SK-N-SH (cell line): ENCODE data around the gene DACH1.

Experiments
- CTCF ChIP-seq: fragments of 200-600 bp; sonication (generic); IDR thresholded peaks from 2 replicates; pipeline ENCODE4 v1.6.1; 2017; ENCODE audit warnings: antibody characterized with exemption, mild to moderate bottlenecking, moderate library complexity
- EP300 ChIP-seq, 2 experiments: IDR thresholded peaks; 2 replicates each; pipeline versions ENCODE4 v1.4.0 to v1.6.1; 2012; ENCODE audit warnings: borderline replicate concordance in 1 of 2, low read depth in 1 of 2, low read length in 1 of 2
- EZH2phosphoT487 ChIP-seq: fragments of 200-600 bp; sonication (generic); IDR thresholded peaks from 2 replicates; pipeline ENCODE4 v1.6.1; 2017; ENCODE audit warnings: low read depth, mixed run types, mild to moderate bottlenecking, antibody characterized with exemption, moderate library complexity, borderline replicate concordance
- JUND ChIP-seq: IDR thresholded peaks from 2 replicates; pipeline ENCODE4 v1.4.0; 2012
- MAX ChIP-seq: IDR thresholded peaks from 2 replicates; pipeline ENCODE4 v1.4.0; 2012; ENCODE audit warnings: low read depth
- MEF2A ChIP-seq: IDR thresholded peaks from 2 replicates; pipeline ENCODE4 v1.4.0; 2012; ENCODE audit warnings: low read depth, borderline replicate concordance
- PBX3 ChIP-seq: IDR thresholded peaks from 2 replicates; pipeline ENCODE4; 2012
- POLR2AphosphoS5 ChIP-seq: IDR thresholded peaks from 2 replicates; pipeline ENCODE4 v1.6.1; 2012; ENCODE audit warnings: low read depth, low read length
- RAD21 ChIP-seq: IDR thresholded peaks from 2 replicates; pipeline ENCODE4 v1.6.1; 2012; ENCODE audit warnings: mild to moderate bottlenecking, low read length
- SIN3A ChIP-seq: IDR thresholded peaks from 2 replicates; pipeline ENCODE4 v1.6.1; 2012; ENCODE audit warnings: low read depth, mild to moderate bottlenecking, low read length, moderate library complexity, borderline replicate concordance
- SMC3 ChIP-seq: IDR thresholded peaks from 2 replicates; pipeline ENCODE4 v1.6.1; 2012; ENCODE audit warnings: low read depth, low read length, improper control_type of control experiment
- TAF1 ChIP-seq: IDR thresholded peaks from 2 replicates; pipeline ENCODE4 v1.6.1; 2012; ENCODE audit warnings: low read depth, mild to moderate bottlenecking, low read length, moderate library complexity, borderline replicate concordance

- TF ChIP-seq CTCF (no peak), EZH2phosphoT487 (no peak), MEF2A (no peak), RAD21 (no peak), PBX3 (no peak), POLR2AphosphoS5 (no peak), EP300 (IDR thresholded peaks at IDR 0.05; ENCODE audit: borderline replicate concordance in 1 of 2, low read depth in 1 of 2, low read length in 1 of 2) (no peak), SIN3A (no peak), MAX (no peak), TAF1 (no peak), JUND (no peak), SMC3 (no peak)
Measured at GRCh38 chr13:71481046-71481445, 386.0 kb downstream of the DACH1 start.
